H1 (cell line): Measurements from ENCODE around the gene ZBTB7B. TPM values are rescaled to one million over a fixed set of nuclear protein-coding genes. Genes with fewer than 3 reads are reported as not detected.

Source experiments
- CTCF ChIA-PET: fragments of 300-600 bp; sonication (Branson Sonifier 250); formaldehyde crosslinking; loops from one replicate; lab custom pipeline; 2021; ENCODE audit not compliant: partially characterized antibody; lab: Charles Lee
- POLR2A ChIA-PET: fragments of 300-600 bp; sonication (Branson Sonifier 250); formaldehyde crosslinking; loops from one replicate; lab custom pipeline; 2021; ENCODE audit warnings: inconsistent platforms; ENCODE audit not compliant: partially characterized antibody; lab: Charles Lee
- DNase-seq, 2 experiments: peaks; one replicate each; pipeline versions ENCODE4 v3.0.0 to v3.0.0-alpha.2; 2010 to 2022; ENCODE audit warnings: low spot score in 2 of 2, low read depth in 1 of 2, mixed read lengths in 1 of 2
- FAIRE-seq: peaks from 2 replicates; lab custom pipeline; 2011; peaks lifted over from hg19 to GRCh38; lab: Jason Lieb, UNC
- H2AFZ ChIP-seq: 2 replicates; pipeline ENCODE4 v1.8.1; 2012; ENCODE audit warnings: low read length, inconsistent platforms
- H2AK5ac ChIP-seq: 2 replicates; pipeline ENCODE4 v1.6.1; 2013; ENCODE audit warnings: low read depth, low read length
- H2BK120ac ChIP-seq: replicated peaks from 2 replicates; pipeline ENCODE3; 2013; ENCODE audit warnings: low read depth, low read length, inconsistent platforms
- H2BK12ac ChIP-seq: 2 replicates; pipeline ENCODE4 v1.6.1; 2013; ENCODE audit warnings: low read depth, low read length
- H2BK15ac ChIP-seq: 2 replicates; pipeline ENCODE4 v1.6.1; 2013; ENCODE audit warnings: low read length
- H2BK20ac ChIP-seq: 2 replicates; pipeline ENCODE4 v1.6.1; 2013; ENCODE audit warnings: low read length
- H2BK5ac ChIP-seq: 2 replicates; pipeline ENCODE4 v1.6.1; 2013; ENCODE audit warnings: low read depth, low read length
- H3K14ac ChIP-seq: 2 replicates; pipeline ENCODE4 v1.6.1; 2013; ENCODE audit warnings: inconsistent platforms; ENCODE audit not compliant: insufficient read length
- H3K18ac ChIP-seq: 2 replicates; pipeline ENCODE4 v1.6.1; 2013; ENCODE audit warnings: low read length; ENCODE audit errors: extremely low read depth
- H3K23ac ChIP-seq: 2 replicates; pipeline ENCODE4 v1.6.1; 2013; ENCODE audit warnings: inconsistent platforms; ENCODE audit not compliant: insufficient read length
- H3K23me2 ChIP-seq: 2 replicates; pipeline ENCODE4 v1.6.1; 2013; ENCODE audit warnings: low read depth, low read length
- H3K27ac ChIP-seq: 2 replicates; pipeline ENCODE4 v1.6.1; 2011; ENCODE audit warnings: low read depth, low read length, inconsistent platforms
- H3K27me3 ChIP-seq, 4 experiments: replicated peaks in 1 of 4; 1 replicate in 1 of 4; 2 replicates in 3 of 4; pipeline versions ENCODE4 v1.6.1 to v1.8.1; 2011 to 2013; ENCODE audit warnings: low read length in 3 of 4, mild to moderate bottlenecking in 3 of 4, inconsistent platforms in 2 of 4, mixed read lengths in 2 of 4, moderate library complexity in 1 of 4; ENCODE audit not compliant: control insufficient read depth in 3 of 4, insufficient read depth in 3 of 4; ENCODE audit errors: extremely low read depth in 1 of 4
- H3K36me3 ChIP-seq, 4 experiments: 2 replicates each; pipeline versions ENCODE4 v1.6.1 to v1.8.1; 2011 to 2013; ENCODE audit warnings: mild to moderate bottlenecking in 4 of 4, low read length in 3 of 4, moderate library complexity in 2 of 4, control low read depth in 1 of 4, inconsistent platforms in 1 of 4; ENCODE audit not compliant: insufficient read depth in 4 of 4, control insufficient read depth in 2 of 4
- H3K4ac ChIP-seq: replicated peaks from 2 replicates; pipeline ENCODE3; 2013; ENCODE audit warnings: low read length, low read depth, mixed read lengths, inconsistent platforms; ENCODE audit not compliant: insufficient read length
- H3K4me1 ChIP-seq, 4 experiments: replicated peaks in 1 of 4; 1 replicate in 1 of 4; 2 replicates in 3 of 4; pipeline versions ENCODE4 v1.6.1 to v1.8.1; 2011 to 2013; ENCODE audit warnings: low read length in 3 of 4, inconsistent platforms in 2 of 4, mixed read lengths in 1 of 4; ENCODE audit not compliant: insufficient read depth in 4 of 4, control insufficient read depth in 3 of 4
- H3K4me2 ChIP-seq, 2 experiments: 2 replicates each; pipeline versions ENCODE4 v1.6.1 to v1.8.1; 2011 to 2013; ENCODE audit warnings: low read depth in 2 of 2, low read length in 2 of 2, control low read depth in 1 of 2, inconsistent platforms in 1 of 2, mild to moderate bottlenecking in 1 of 2; ENCODE audit not compliant: insufficient read depth in 1 of 2
- H3K4me3 ChIP-seq, 4 experiments: fragments of 200-600, 300-600 bp in 1 of 4; sonication (generic), shearing (Covaris generic), sonication (Bioruptor Twin) in 1 of 4; 2 replicates each; pipeline versions ENCODE4 v1.5.1 to v1.8.1; 2011 to 2016; ENCODE audit warnings: low read length in 4 of 4, low read depth in 3 of 4, control low read depth in 2 of 4, inconsistent platforms in 2 of 4, mild to moderate bottlenecking in 2 of 4, mixed read lengths in 1 of 4, moderate library complexity in 1 of 4; ENCODE audit not compliant: insufficient read depth in 2 of 4; ENCODE audit errors: extremely low read depth in 1 of 4
- H3K56ac ChIP-seq: replicated peaks from 2 replicates; pipeline ENCODE3; 2013; ENCODE audit warnings: low read depth, mild to moderate bottlenecking, mixed read lengths, low read length, inconsistent platforms; ENCODE audit not compliant: insufficient read length
- H3K79me1 ChIP-seq: 2 replicates; pipeline ENCODE4 v1.6.1; 2013; ENCODE audit warnings: low read depth, low read length, control low read depth
- H3K79me2 ChIP-seq, 2 experiments: 2 replicates each; pipeline versions ENCODE4 v1.6.1 to v1.8.1; 2012 to 2013; ENCODE audit warnings: low read length in 2 of 2, mild to moderate bottlenecking in 2 of 2, inconsistent platforms in 1 of 2; ENCODE audit not compliant: insufficient read depth in 2 of 2, control insufficient read depth in 1 of 2
- H3K9ac ChIP-seq, 4 experiments: replicated peaks in 1 of 4; 1 replicate in 1 of 4; 2 replicates in 3 of 4; pipeline versions ENCODE4 v1.6.1 to v1.8.1; 2011 to 2013; ENCODE audit warnings: low read depth in 3 of 4, low read length in 3 of 4, control low read depth in 2 of 4, mild to moderate bottlenecking in 2 of 4, moderate library complexity in 2 of 4, inconsistent platforms in 1 of 4; ENCODE audit errors: extremely low read depth in 1 of 4
- H3K9me3 ChIP-seq, 2 experiments: 2 replicates each; pipeline versions ENCODE4 v1.6.1 to v1.8.1; 2012 to 2013; ENCODE audit warnings: mild to moderate bottlenecking in 2 of 2, moderate library complexity in 2 of 2, control low read depth in 1 of 2, inconsistent platforms in 1 of 2, low read depth in 1 of 2, low read length in 1 of 2, mixed read lengths in 1 of 2; ENCODE audit not compliant: insufficient read depth in 2 of 2
- H4K20me1 ChIP-seq, 2 experiments: replicated peaks in 1 of 2; 2 replicates each; pipeline versions ENCODE3 to v1.8.1; 2011 to 2013; ENCODE audit warnings: inconsistent platforms in 2 of 2, low read length in 2 of 2, mild to moderate bottlenecking in 1 of 2; ENCODE audit not compliant: insufficient read depth in 2 of 2, control insufficient read depth in 1 of 2
- H4K5ac ChIP-seq: 2 replicates; pipeline ENCODE4 v1.6.1; 2013; ENCODE audit warnings: low read length, low read depth, mixed read lengths, inconsistent platforms; ENCODE audit not compliant: insufficient read length
- H4K8ac ChIP-seq: 2 replicates; pipeline ENCODE4 v1.8.0; 2013; ENCODE audit warnings: mild to moderate bottlenecking, moderate library complexity, low read length, inconsistent platforms; ENCODE audit not compliant: insufficient read depth; ENCODE audit errors: extremely low read depth
- H4K91ac ChIP-seq: replicated peaks from 2 replicates; pipeline ENCODE3; 2013; ENCODE audit warnings: low read length, mixed read lengths, inconsistent platforms; ENCODE audit not compliant: insufficient read length
- CHD2 ChIP-seq: IDR thresholded peaks from 2 replicates; pipeline ENCODE4 v1.6.1; 2012; ENCODE audit warnings: low read length, improper control_type of control experiment
- POLR2A ChIP-seq, 2 experiments: IDR thresholded peaks; 1 replicate in 1 of 2; 2 replicates in 1 of 2; pipeline ENCODE4 v1.6.1; 2011; ENCODE audit warnings: low read depth in 2 of 2, low read length in 2 of 2, mild to moderate bottlenecking in 2 of 2; ENCODE audit errors: control extremely low read depth in 1 of 2
- POLR2AphosphoS5 ChIP-seq: IDR thresholded peaks from 2 replicates; pipeline ENCODE4 v1.6.1; 2011; ENCODE audit warnings: low read depth, low read length
- SRF ChIP-seq: IDR thresholded peaks from 2 replicates; pipeline ENCODE4 v1.6.1; 2011; ENCODE audit warnings: mild to moderate bottlenecking, low read depth, low read length, moderate library complexity
- WGBS, 2 experiments: shearing (Covaris generic) in 1 of 2; methylation state at CpG; one replicate each; pipeline versions ENCODE4 v1.1.6 to v1.1.7; 2013 to 2015; ENCODE audit warnings: low lambda C conversion rate in 2 of 2, mixed read lengths in 2 of 2, inconsistent platforms in 1 of 2, low coverage in 1 of 2, missing lambda C conversion rate in 1 of 2; ENCODE audit not compliant: insufficient replicate concordance in 2 of 2, insufficient coverage in 1 of 2, insufficient read length in 1 of 2; ENCODE audit errors: extremely low coverage in 1 of 2, missing lambda C conversion rate in 1 of 2; 5-methylcytosine and 5-hydroxymethylcytosine counted together
- polyA plus RNA-seq, 7 experiments: library from polyadenylated mRNA; depleted of rRNA in 3 of 7; stranded (reverse) in 5 of 7; unstranded in 2 of 7; fragments of >200 nt in 5 of 7; fragments of 200-250 nt in 2 of 7; gene quantifications; 1 replicate in 5 of 7; 2 replicates in 1 of 7; 4 replicates in 1 of 7; pipeline versions ENCODE4 v1.2.1 to v1.2.3, GENCODE V29; 2011 to 2013; ENCODE audit warnings: missing spikeins in 2 of 7, mixed read lengths in 2 of 7
- total RNA-seq: library from RNA; stranded (reverse); fragmentation: NEBNext Ultra II Directional; extraction: Animal tissue kit (Norgen Biotek cat#: 25700); gene quantifications from 2 replicates; pipeline ENCODE4 v1.2.1, GENCODE V29; 2021

Gene ZBTB7B
- total and polyA plus RNA-seq, 2 of the 8 experiments (the other 6 are each of a cell fraction or from before 2014, with no cell fraction given) = 24.5 to 36.9 TPM

DNA sequence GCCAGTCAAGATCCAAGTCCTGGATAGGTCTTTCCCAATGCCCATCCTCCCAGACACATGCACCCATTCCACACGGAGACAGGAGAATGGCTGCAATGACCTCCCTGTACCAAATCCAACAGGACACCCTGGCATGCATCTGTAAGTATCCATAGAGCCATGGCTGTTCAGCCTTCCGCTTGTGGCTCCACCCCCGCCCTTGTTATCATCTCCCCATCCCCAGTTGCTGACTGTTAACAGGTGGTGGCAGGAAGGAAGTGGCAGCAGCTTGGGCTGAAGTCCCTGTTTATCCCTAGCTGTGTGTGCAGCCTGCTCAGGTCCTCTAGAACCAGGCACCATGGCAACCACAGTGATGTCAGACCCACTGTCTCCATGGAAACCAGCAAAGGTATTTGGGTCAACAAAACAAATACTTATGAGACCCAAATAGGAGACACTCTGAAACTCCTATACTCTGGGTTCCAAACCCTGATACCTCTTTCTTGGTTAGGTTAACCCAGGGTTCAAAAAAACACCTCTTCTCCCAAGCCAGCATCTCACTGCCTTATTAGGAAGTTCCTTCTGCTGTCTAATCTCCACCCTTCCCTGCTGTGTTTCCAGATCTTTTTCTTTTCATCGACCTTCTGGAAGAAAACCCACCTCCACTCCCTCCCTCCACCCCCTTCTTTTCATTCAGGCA is 47.4 kb upstream of the ZBTB7B start:
- ChIA-PET POLR2A (interaction anchor here (0.7 to 18.6 kb wide), 13 partner anchors 8 to 241 kb away, joined by 3 to 662 read pairs (median 5); partner anchors contain the start of genes ADAM15, CKS1B, EFNA4 and FLAD1), CTCF (interaction anchor here (0.8 to 9.8 kb wide), 22 partner anchors 9 to 409 kb away, joined by 3 to 132 read pairs (median 4); partner anchors contain the start of genes FLAD1, LENEP, PMVK and SHC1)
- 49% methylated on average over 4 of the region's 4 CpGs; no CpG with 5 or more reads in 1 of the 2 experiments for WGBS, 2 experiments

More for the DNA sequence above, 47.4 kb upstream of the ZBTB7B start:
- Histone ChIP-seq H2BK20ac (no peak overlapping the region), H3K56ac (no peak overlapping the region), H3K79me2 (peaks cover 0 to 8% of the 10 kb centered on the region in 2 experiments; a peak in 2 of 4 replicates), H3K23ac (no peak overlapping the region), H3K9ac (peak overlapping the region in 3 of 4 experiments; percentile 38 to 87 (median 82); a peak in 5 of 7 replicates), H3K4me2 (peak overlapping the region; percentile 92 to 93), H3K36me3 (peaks cover 3 to 8% (median 5%) of the 10 kb centered on the region in 4 experiments; a peak in 5 of 8 replicates), H2BK5ac (0 out of 2 replicates have a peak overlapping the region, but pooled peaks have one; percentile 48), H3K4me1 (peaks cover 0 to 28% (median 8%) of the 10 kb centered on the region in 4 experiments; a peak in 6 of 7 replicates), H2BK15ac (no peak overlapping the region), H3K27me3 (no peaks in the 10 kb centered on the region; a peak in 2 of 7 replicates), H3K4me3 (peak overlapping the region; percentile 60 to 77 (median 66); a peak in 7 of 8 replicates), H3K27ac (peak overlapping the region; percentile 95), H3K4ac (no peak overlapping the region), H3K23me2 (peaks cover 5% of the 10 kb centered on the region), H3K79me1 (0 out of 2 replicates have a peak, but pooled peaks cover 6% of the 10 kb centered on the region), H4K91ac (no peak overlapping the region), H3K18ac (0 out of 2 replicates have a peak overlapping the region, but pooled peaks have one; percentile 10), H4K8ac (no peak overlapping the region), H2AK5ac (no peak overlapping the region; the same call in 1 of the 2 replicates), H3K9me3 (no peaks in the 10 kb centered on the region), H4K5ac (no peak overlapping the region), H3K14ac (no peak overlapping the region), H2BK12ac (peak overlapping the region; percentile 69; the same call in 1 of the 2 replicates), H2BK120ac (no peak overlapping the region), H2AFZ (no peak overlapping the region), H4K20me1 (peaks cover 1 to 10% of the 10 kb centered on the region in 2 experiments)
- DNase-seq (no peak), FAIRE-seq (no peak)
- TF ChIP-seq POLR2A (IDR thresholded peaks at IDR 0.05; ENCODE audit: control extremely low read depth in 1 of 2, low read depth in 2 of 2, low read length in 2 of 2) = peak in 1 of 2 experiments; percentile 49; a peak in 1 of 3 replicates
- TF ChIP-seq POLR2AphosphoS5 = peak; percentile 61; the same call in 1 of the 2 replicates
- peak; percentile 60; the same call in 1 of the 2 replicates for TF ChIP-seq SRF
- no peak for TF ChIP-seq CHD2
